Endothelial cell of umbilical vein (primary cell): Measurements from ENCODE around the gene MRGPRF. TPM values are rescaled to one million over a fixed set of nuclear protein-coding genes. Genes with fewer than 3 reads are reported as not detected.

ENCODE experiments used
- BruUV-seq: library from RNA; stranded (reverse); fragments of 400-500 nt; replicated peaks from 2 replicates; lab custom pipeline; 2021; lab: Mats Ljungman, UMichigan
- CTCF ChIA-PET: fragments of 300-600, 350-600 bp; sonication (Branson Sonifier 250); formaldehyde crosslinking; loops from one replicate; lab custom pipeline; 2021; ENCODE audit warnings: antibody characterized with exemption, inconsistent platforms; lab: Charles Lee
- POLR2A ChIA-PET: fragments of 300-600, 350-600 bp; sonication (Branson Sonifier 250); formaldehyde crosslinking; loops from one replicate; lab custom pipeline; 2021; ENCODE audit warnings: antibody characterized with exemption, inconsistent platforms; lab: Charles Lee
- DNase-seq: peaks from one replicate; pipeline ENCODE4 v3.0.0-alpha.2; 2011; ENCODE audit warnings: low read depth, low spot score
- FAIRE-seq: peaks from 2 replicates; lab custom pipeline; 2011; peaks lifted over from hg19 to GRCh38; lab: Jason Lieb, UNC
- H2AFZ ChIP-seq: 2 replicates; pipeline ENCODE4 v1.6.0; 2012; ENCODE audit warnings: low read depth, low read length, control low read depth, inconsistent platforms
- H3K27ac ChIP-seq: 2 replicates; pipeline ENCODE4 v1.5.1; 2011; ENCODE audit warnings: low read depth, mild to moderate bottlenecking, control low read depth, low read length, moderate library complexity; ENCODE audit not compliant: insufficient read depth
- H3K27me3 ChIP-seq, 2 experiments: 2 replicates each; pipeline versions ENCODE4 v1.6.0 to v1.6.1; 2011; ENCODE audit warnings: low read length in 2 of 2, mixed read lengths in 1 of 2; ENCODE audit not compliant: control insufficient read depth in 2 of 2, insufficient read depth in 2 of 2
- H3K36me3 ChIP-seq, 2 experiments: 2 replicates in 1 of 2; 3 replicates in 1 of 2; pipeline ENCODE4 v1.5.1; 2011; ENCODE audit warnings: low read length in 2 of 2, mild to moderate bottlenecking in 1 of 2, moderate library complexity in 1 of 2; ENCODE audit not compliant: control insufficient read depth in 2 of 2, insufficient read depth in 2 of 2; ENCODE audit errors: extremely low read depth in 1 of 2
- H3K4me1 ChIP-seq: 3 replicates; pipeline ENCODE4 v1.5.1; 2011; ENCODE audit warnings: mild to moderate bottlenecking, low read length; ENCODE audit not compliant: control insufficient read depth, insufficient read depth; ENCODE audit errors: extremely low read depth
- H3K4me2 ChIP-seq: 2 replicates; pipeline ENCODE4 v1.6.1; 2011; ENCODE audit warnings: low read length, control low read depth, mixed read lengths; ENCODE audit not compliant: insufficient read depth
- H3K4me3 ChIP-seq, 3 experiments: fragments of 200-600 bp in 1 of 3; sonication (generic), shearing (Covaris generic) in 1 of 3; replicated peaks in 1 of 3; 2 replicates each; pipeline ENCODE4 v1.5.1; 2011 to 2016; ENCODE audit warnings: control low read depth in 3 of 3, low read length in 3 of 3, mild to moderate bottlenecking in 2 of 3, inconsistent platforms in 1 of 3, low read depth in 1 of 3, moderate library complexity in 1 of 3; ENCODE audit not compliant: insufficient read depth in 1 of 3
- H3K79me2 ChIP-seq: 2 replicates; pipeline ENCODE4 v1.6.0; 2012; ENCODE audit warnings: low read length, inconsistent platforms; ENCODE audit not compliant: control insufficient read depth, insufficient read depth
- H3K9ac ChIP-seq: replicated peaks from 2 replicates; pipeline ENCODE3; 2011; ENCODE audit warnings: low read length, control low read depth; ENCODE audit not compliant: insufficient read depth; ENCODE audit errors: extremely low read depth
- H3K9me1 ChIP-seq: replicated peaks from 3 replicates; pipeline ENCODE4 v1.6.0; 2011; ENCODE audit warnings: mild to moderate bottlenecking, low read length; ENCODE audit not compliant: control insufficient read depth, insufficient read depth; ENCODE audit errors: extremely low read depth
- H3K9me3 ChIP-seq: replicated peaks from 2 replicates; pipeline ENCODE4 v1.5.1; 2012; ENCODE audit warnings: low read length, inconsistent platforms; ENCODE audit not compliant: control insufficient read depth, insufficient read depth
- H4K20me1 ChIP-seq: replicated peaks from 2 replicates; pipeline ENCODE3; 2011; ENCODE audit warnings: mild to moderate bottlenecking, low read length; ENCODE audit not compliant: control insufficient read depth, insufficient read depth; ENCODE audit errors: extremely low read depth
- CTCF ChIP-seq, 2 donors: IDR thresholded peaks; 1 replicate in 1 of 2; 2 replicates in 1 of 2; pipeline ENCODE4 v1.5.1; 2011; ENCODE audit warnings: low read length in 2 of 2, mild to moderate bottlenecking in 2 of 2, moderate library complexity in 2 of 2, control low read depth in 1 of 2, inconsistent platforms in 1 of 2, low read depth in 1 of 2; ENCODE audit not compliant: insufficient read depth in 1 of 2; ENCODE audit errors: extremely low read depth in 1 of 2
- EZH2 ChIP-seq: IDR thresholded peaks from 2 replicates; pipeline ENCODE4 v1.6.1; 2012; ENCODE audit warnings: borderline replicate concordance, low read depth, mild to moderate bottlenecking, moderate library complexity, low read length, inconsistent platforms; ENCODE audit not compliant: severe bottlenecking
- FOS ChIP-seq: IDR thresholded peaks from 2 replicates; pipeline ENCODE4 v1.6.1; 2011; ENCODE audit warnings: mild to moderate bottlenecking, low read length, moderate library complexity, borderline replicate concordance; ENCODE audit not compliant: insufficient read depth
- GATA2 ChIP-seq: IDR thresholded peaks from 2 replicates; pipeline ENCODE4 v1.7.0; 2011; ENCODE audit warnings: low read depth, mild to moderate bottlenecking, moderate library complexity, mixed read lengths, low read length; ENCODE audit not compliant: insufficient read length, insufficient read depth
- JUN ChIP-seq: IDR thresholded peaks from 2 replicates; pipeline ENCODE4 v1.6.1; 2011; ENCODE audit warnings: borderline replicate concordance, low read depth; ENCODE audit not compliant: insufficient read length, insufficient read depth
- MAX ChIP-seq: IDR thresholded peaks from 2 replicates; pipeline ENCODE4 v1.6.1; 2011; ENCODE audit not compliant: insufficient read depth, insufficient read length
- POLR2AphosphoS5 ChIP-seq: IDR thresholded peaks from 2 replicates; pipeline ENCODE4 v1.6.1; 2012; ENCODE audit warnings: low read depth, mild to moderate bottlenecking, control low read depth, low read length, moderate library complexity; ENCODE audit not compliant: insufficient read depth
- dilution Hi-C: fragments of 300-500 bp; cut with MboI; formaldehyde crosslinking; loops from one replicate; pipeline ENCODE4 v1.15.0; 2019; ENCODE audit warnings: low sequenced_read_pairs; ENCODE audit not compliant: extremely low pct_ligation_motif_present
- intact Hi-C: fragments of 100-400 bp; cut with micrococcal nuclease; formaldehyde crosslinking; loops from one replicate; pipeline ENCODE4 v1.10.0; 2022
- polyA plus RNA-seq, 4 experiments: library from polyadenylated mRNA; depleted of rRNA in 3 of 4; stranded (reverse) in 3 of 4; unstranded in 1 of 4; fragments of >200 nt; gene quantifications; 2 replicates each; pipeline versions ENCODE4 v1.2.1 to v1.2.3, GENCODE V29; 2011 to 2012; ENCODE audit warnings: missing spikeins in 1 of 4
- total RNA-seq: library from RNA; stranded (reverse); gene quantifications from 2 replicates; pipeline ENCODE4 v1.2.3, GENCODE V29; 2021

Gene MRGPRF
- total and polyA plus RNA-seq, 2 donors (not counting 3 experiments of a cell fraction or from before 2014, with no cell fraction given) = not detected

GRCh38 chr11:69053546-69054396 lies 40.7 kb upstream of the MRGPRF start:
- peaks cover 0 to 11% of the 10 kb centered on the region in 2 experiments for H3K36me3 ChIP-seq
- FAIRE-seq = no peak
- DNase-seq = no peak
- H4K20me1 ChIP-seq = no peaks in the 10 kb centered on the region
- no peak overlapping the region for H3K4me2 ChIP-seq
- H3K9ac ChIP-seq = no peak overlapping the region
- H3K9me1 ChIP-seq = no peaks in the 10 kb centered on the region
- BruUV-seq = no TSS peak
- dilution Hi-C loops (no loop called here), intact Hi-C loops (no loop called here)
- H3K4me1 ChIP-seq = peaks cover 5% of the 10 kb centered on the region
- no peaks in the 10 kb centered on the region for H3K9me3 ChIP-seq
- no peak overlapping the region for H2AFZ ChIP-seq
- ChIA-PET CTCF (no interaction called here), POLR2A (no interaction called here)
- TF ChIP-seq CTCF (IDR thresholded peaks at IDR 0.05; ENCODE audit: extremely low read depth in 1 of 2, insufficient read depth in 1 of 2, low read depth in 1 of 2, low read length in 2 of 2) (no peak), MAX (no peak), FOS (no peak), EZH2 (no peak), GATA2 (no peak), JUN (no peak), POLR2AphosphoS5 (no peak)
- no peaks in the 10 kb centered on the region for H3K27me3 ChIP-seq
- no peak overlapping the region for H3K27ac ChIP-seq
- H3K4me3 ChIP-seq = no peak overlapping the region
- H3K79me2 ChIP-seq = peaks cover 18% of the 10 kb centered on the region
